NCI-H69 (cell line): ENCODE data around the gene SYT11.
"Not testable (repeated sequence)": the region's sequence is repeated elsewhere in the genome, so short reads cannot be mapped to it uniquely, and the experiment has no call there.

Experiments
- DNase-seq: peaks from one replicate; lab custom pipeline; 2025; lab: John Stamatoyannopoulos, UW

The SYT11 gene

DNA sequence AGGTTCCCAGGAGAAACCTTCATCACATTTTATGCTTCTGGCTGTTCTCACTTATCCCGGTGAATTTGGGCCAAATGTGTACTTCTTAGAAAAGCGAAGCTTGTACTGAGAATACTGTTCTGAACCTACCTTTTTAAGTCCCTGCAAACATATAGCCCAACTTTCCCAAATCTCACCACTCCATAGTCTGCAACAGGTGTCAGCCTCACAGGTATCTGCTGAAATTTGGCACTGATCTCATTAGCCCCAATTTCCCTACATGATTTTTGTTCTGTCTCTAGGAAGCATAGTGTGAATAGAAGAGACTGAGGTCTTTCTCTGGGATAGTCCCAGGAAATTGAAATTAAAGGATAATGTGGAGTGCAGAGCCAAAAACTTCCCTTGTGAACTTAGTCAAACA is 40.3 kb downstream of the SYT11 start:
- DNase-seq, result no peak

DNA sequence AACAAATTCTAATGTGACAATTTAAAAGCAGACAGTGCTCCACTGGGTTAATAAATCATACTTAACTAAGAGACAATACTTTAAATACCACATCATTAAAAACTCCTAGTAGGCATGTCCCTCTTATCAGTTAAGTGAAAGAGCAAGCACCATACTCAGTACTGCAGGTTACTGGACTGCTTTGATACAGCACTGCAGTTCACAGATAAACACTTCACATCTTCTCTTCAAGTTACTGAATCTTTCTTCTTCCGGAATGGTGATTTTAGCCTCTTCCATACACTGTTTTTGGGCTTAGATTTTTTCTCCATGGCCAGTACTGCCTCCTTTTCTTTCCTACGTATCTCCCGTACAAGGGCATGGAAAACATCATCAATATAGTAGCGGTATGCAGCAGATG is 40.8 kb downstream of the SYT11 start:
- no peak for DNase-seq

DNA sequence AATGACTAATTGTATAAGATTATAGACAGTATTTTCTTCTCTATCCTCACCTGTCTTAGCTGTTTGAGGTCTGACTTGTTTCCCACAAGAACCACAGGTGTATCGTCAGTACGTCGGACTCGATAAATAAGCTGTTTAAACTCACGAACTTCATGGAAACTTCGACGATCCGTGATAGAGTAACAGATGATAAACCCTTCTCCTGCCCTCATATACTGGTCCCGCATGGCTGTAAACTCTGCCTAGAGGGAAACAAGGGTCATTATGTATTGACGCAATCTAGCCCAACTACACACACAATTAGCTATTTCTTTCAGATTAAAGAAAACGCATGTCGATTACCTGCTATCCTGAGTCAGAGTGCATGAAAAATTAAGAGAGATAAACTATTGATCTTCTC is 44.9 kb downstream of the SYT11 start:
- no peak for DNase-seq

DNA sequence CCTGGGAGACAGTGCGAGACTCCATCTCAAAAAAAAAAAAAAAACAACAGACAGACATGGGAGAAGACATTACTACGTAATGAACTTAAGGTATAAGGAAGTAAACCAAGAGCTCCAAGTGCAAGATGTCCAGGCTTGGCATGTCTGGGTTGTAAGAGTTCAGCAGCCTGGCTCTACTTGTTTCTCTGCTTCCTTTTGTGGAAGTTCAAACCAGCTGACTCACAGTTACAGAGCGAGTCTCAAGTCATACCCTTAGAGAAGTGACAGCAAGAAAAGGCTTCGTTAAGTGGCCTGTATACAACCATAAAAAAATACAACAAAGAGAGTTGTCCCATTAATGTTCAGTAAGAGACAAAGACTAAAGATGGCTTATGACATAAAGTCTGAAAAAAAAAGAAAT is 50.5 kb downstream of the SYT11 start:
- DNase-seq, result no peak

DNA sequence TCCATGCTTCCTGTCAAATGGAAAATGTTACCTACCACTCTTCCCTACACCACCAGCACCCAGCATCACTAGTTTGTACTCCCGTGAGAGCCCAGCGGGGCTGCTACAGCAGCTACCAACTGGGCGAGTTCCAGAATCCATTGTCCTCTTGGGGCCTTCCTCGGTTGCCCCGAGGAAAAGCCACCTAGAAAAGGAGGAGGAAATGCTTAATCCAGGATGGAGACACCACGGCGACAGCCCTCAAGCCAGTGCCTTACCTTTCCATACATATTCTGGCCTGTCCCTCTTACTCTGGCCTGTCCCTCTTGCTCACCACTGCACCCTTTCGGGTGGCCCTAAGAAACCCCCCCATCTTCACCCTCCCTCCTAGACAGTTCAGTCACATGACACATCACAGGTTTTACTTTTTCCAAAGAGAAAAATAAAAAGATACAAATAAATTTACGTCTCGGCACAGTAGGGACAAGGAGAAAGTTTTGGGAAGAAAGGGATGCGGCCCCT is 51.3 kb downstream of the SYT11 start:
- peak; percentile 61 for DNase-seq

DNA sequence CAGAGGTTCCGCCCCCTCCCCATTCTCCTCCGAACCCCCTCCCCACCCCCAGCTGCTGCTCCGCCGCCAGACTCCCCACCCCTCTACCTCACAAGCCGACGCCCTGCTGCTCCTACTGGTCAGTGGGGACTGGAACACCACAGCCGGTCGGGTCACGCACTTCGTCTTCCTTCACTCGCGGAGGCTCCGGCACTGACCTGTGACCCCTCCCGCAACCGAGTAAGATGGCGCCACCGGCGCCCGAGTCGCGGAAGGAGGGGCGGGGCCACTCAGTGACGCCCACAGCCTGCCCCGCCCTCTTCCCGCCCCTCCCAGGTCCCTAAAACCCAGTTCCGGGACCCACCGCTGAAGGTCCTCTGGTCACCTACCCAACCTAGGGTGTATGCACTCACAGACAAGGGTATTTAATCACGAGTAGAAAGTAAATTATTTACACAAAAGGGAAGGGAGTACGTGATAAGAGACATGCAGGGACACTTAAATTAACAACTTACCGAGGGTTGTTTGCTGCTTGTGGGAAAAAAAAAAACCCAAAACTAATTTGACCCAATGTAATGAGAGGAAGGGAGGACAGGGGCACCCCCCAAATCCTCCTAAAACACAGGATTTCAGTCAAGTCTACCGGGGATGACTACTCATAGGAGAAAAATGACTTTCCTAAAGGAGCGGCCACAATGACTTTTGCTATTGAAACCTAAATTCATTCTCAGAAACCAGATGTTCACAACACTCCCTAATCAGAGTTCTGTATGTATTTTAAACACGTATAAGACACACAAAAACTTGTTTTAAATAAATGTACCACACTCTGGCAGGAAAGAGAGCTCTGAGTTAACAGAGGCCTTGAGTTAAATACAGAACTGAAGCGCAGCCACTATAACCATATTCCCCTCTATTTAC is 52.0 kb downstream of the SYT11 start, which contains the start of gene RIT1:
TSS of gene RIT1 (minus strand) at position 194 of the 900 bp plus-strand sequence. CDS start 588 bp downstream, outside the sequence.
- DNase-seq, result peak; percentile 90

DNA sequence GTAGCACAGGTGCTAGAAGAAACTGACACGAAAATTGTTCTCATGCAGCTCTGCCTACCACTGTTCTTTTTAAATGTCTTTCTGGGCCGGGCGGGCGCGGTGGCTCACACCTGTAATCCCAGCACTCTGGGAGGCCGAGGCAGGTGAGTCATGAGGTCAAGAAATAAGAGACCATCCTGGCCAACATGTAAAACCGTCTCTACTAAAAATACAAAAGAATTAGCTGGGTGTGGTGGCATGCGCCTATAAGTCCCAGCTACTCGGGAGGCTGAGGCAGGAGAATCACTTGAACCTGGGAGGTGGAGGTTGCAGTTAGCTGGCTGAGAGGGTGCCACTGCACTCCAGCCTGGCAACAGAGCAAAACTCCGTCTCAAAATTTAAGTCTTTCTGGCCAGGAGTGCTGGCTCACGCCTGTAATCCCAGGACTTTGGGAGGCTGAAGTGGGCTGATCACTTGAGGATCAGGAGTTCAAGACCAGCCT is 52.7 kb downstream of the SYT11 start:
- peak; percentile 45 for DNase-seq

DNA sequence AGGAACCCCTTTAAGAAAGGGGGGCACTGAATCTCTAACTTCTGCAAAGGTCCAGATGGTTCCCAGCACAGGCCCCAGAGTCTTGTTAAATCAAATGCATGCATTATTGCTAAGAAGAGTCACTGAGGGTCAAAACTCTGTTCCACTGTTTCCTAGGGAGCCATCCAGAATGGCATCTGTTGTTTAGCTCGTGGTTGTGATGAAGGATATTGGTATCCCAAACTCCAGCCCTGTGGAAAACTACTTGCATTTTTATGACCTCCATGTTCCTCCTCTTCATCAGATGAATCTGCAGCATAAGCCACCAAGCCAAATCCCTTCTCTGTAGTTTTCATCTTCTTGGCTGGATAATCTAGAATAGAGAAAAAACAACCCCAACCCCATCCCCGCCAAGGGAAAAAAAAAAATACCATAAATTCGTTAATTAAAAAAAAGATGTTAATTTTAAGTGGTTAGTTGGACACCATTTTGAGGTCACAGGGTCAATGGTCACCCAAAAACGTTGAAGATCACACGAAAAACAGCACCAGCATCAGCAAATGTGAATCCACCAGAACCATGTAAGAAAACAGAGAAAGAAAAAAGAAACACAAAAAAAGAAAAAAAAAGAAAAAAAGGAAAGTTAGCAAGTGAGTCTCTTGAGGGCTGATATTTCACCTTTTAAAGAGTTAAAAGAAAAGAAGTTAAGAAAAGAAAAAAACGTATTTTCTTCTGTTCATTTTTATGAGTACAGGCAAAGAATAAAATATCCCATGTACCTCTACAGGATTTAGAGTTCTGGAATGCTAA is 54.8 kb downstream of the SYT11 start:
- no peak for DNase-seq

DNA sequence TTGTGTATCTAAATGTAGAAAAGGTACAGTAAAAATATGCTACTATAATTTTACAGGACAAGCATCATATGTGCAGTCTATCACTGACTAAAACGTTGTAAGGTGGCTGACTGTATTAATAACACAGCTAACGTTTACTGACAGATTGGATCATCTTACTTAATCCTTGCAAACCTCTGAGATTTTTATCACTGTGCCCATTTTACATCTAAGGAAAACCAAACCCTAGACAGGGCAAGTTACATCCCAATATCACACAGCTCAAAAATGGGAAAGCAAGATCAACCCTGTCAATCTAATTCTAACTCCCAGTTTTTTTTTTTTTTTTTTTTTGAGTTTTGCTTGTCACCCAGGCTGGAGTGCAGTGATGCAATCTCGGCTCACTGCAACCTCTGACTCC is 59.3 kb downstream of the SYT11 start:
- no peak for DNase-seq

DNA sequence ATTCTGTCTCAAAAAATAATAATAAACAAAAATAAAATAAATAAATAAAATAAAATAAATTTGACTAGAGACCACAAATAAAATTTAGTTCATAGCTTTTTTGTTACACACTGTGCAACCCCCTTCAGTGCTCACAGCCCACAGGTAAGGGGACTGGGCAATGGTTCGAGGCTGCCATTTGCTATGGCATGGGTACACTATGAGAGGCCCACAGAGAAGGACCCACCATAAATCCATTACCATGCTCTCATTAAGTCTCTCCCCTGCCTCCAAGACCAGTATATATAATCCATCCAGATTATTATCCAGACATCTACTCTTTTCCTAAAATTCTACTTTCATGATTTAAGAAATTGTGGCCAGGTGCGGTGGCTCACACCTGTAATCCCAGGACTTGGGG is 60.4 kb downstream of the SYT11 start:
- no peak for DNase-seq

DNA sequence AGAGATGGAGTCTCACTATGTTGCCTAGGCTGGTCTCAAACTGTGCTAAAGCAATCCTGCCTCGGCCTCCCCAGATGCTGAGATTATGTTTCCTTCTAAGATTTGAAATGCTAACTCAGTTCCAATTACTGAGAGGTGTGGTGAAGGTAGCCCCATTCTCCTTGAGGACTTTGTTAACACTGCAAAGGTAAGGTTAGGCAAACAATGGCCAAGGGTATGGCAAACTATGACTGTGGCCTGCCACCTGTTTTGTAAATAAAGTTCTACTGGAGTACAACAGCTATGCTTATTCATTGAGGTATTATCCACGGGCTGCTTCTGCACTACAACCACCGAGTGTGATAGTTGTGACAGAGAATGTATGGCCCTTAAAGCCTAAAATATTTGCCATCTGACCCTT is 61.4 kb downstream of the SYT11 start:
- no peak for DNase-seq

DNA sequence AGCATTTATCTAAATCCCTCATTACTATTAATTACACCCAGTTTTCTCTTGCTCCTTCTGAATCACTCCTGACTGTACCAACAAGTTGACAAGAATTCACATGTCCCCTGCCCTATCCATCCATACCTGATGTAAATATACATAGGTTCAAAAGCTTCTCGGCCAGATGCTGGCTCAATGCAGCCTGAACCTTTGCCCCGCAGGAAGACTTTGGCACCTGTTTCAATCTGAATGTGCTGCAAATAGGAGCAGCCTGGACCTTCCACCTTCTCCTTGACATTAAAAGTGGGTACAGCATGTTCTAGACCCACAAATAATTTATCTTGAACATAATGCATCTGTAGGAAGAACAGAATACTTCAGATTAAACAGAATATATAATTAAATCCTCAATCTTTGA is 66.1 kb downstream of the SYT11 start:
- DNase-seq, result no peak

DNA sequence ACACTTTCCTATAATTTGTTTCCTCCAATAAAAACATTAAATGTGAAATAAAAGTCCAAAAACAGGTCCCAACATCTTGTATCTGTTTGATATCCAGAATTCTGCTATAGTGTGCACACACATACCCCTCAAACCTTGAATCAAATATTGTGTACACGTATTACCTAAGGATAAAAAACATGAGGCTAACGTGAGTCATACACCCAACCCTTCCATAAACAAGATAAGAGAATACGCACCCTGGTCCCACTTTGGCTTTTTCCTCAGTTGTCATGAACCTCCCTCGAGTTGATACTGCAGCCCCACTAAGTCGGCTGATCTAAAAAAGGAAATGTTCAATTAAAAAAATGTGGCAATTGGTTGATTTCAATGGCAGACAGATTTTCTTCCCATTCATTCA is 69.7 kb downstream of the SYT11 start:
- DNase-seq, result no peak

DNA sequence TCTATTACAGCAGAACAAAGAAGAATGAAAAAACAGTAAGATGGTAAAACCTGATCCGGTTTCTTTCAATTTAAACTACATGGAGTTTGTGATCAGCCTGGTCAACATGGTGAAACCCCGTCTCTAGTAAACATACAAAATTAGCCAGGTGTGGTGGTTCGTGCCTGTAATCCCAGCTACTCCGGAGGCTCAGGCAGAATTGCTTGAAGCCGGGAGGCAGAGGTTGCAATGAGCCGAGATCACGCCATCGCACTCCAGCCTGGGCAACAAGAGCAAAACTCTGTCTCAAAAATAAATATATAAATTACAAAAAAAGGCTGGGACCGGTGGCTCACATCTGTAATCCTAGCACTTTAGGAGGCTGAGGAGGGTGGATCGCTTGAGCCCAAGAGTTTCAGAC is 71.4 kb downstream of the SYT11 start:
- not testable (repeated sequence) for DNase-seq

DNA sequence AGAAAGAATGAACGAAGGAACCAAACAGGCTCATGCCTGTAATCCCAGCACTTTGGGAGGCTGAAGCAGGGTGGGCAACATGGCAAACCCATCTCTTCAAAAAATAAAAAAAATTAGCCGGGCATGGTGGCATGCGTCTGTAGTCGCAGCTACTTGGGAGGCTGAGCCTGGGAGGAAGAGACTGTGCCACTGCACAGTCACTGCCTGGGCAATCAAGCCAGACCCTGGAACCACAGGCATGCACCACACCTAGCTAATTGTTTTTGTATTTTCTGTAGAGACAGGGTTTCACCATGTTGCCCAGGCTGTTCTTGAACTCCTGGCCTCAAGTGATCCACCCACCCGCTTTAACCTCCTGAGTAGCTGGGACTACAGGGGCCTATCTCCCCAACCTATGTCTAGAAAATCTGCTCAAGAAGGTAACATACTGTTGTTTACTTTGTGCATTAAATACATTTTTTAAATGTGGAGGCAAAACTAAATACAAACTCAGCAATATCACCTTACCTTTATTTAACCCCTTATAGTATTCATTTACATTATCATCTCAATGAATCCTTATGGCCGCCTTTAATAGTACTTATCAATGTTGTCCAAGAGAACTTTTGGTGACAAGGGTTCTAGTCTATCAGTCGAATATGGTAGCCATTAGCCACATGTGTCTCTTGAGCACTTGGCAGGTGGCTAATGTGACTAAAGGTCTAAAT is 72.1 kb downstream of the SYT11 start:
- DNase-seq, result no peak

DNA sequence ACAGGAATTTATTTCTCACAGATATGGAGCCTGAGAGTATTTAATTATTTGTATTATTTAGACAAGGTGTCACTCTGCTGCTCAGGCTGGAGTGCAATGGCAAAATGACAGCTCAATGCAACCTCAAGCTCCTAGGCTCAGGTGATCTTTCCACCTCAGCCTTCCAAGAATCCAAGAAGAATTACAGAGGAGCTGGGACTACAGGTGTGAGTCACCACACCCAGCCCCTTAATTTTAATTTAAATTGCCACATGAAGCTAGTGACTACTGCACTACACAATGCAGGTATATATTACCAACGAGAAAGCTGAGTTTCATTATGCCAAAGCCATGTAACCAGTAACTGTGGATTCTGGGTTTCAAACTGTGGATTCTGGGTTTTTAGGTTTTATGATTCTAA is 72.7 kb downstream of the SYT11 start:
- no peak for DNase-seq

DNA sequence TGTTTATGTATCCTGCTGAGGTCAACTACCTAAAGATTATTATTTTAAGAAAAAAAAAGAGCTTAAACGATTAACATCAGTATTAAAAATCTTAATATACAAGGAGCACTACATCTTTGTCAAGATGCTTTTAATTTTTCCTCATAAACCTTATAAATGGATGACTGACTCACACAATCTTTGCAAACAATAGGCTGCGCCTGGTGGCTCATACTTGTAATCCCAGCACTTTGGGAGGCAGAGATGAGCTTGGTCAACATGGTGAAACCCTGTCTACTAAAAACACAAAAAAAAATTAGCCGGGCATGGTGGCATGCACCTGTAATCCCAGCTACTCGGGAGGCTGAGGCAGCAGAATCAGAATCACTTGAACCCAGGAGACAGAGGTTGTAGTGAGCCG is 73.1 kb downstream of the SYT11 start:
- no peak for DNase-seq

DNA sequence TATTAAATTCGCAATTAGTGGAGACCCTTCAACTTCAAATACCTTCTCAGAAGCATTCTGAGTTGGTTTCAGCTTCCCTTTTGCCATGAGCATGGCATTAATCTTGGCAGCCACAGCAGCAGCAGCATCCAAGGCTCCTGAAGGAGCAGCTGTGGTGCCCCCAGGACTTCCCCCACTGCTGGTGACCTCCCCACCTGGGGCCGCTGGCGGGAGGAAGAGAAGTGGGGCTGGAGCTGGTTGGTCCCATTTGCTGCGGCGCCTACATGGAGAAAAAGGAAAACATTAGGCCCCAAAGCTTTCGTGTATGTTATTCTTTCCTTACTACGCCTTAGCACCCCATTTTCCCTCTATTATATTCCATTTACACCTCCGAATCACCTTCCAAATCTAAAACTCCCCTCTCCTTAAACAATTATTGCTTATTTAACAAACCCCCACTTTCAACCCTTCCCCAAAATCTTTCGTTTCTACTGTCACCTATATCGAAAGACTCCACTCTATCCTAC is 74.3 kb downstream of the SYT11 start:
- peak; percentile 34 for DNase-seq

DNA sequence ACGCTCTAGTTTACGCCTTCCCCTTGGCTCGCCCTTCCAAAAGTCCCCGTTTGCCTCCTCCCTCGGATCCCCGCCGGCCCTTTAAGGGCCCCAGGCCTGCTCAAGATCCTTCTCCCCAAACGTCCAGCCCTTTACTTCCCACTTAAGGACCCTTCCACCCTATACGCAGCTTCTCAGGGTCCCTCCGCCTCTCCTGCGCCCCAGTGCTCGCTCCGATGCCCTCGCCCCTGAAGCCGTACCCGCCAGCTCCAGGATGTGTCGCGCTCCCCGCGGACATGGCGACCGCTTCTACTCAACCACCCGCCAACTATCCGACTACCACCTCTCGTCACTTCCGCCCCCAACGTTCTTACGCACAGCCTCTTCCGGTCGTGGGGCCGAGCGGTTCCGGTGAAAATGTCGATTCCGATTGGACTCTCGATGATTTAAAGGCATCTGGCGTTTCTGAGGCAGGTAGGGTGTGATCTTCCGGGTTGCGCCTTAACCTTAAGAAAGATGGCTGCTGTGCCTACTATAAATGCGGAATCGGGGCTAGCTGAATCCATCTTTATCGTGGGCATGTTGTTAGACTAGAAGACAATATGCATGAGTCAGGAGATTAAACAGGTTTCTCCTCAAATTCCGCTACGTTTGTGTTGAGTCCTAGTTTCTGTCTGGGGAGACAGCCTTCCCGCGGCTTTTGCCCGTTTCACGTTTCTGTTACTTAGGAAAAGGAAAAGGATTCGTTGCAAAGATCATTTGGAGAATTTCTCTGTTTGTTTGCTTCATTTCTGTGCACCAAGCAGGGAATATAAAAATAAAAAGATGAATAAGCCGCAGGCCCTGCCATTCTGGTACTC is 74.9 kb downstream of the SYT11 start, which contains the start of gene KHDC4:
TSS of gene KHDC4 (minus strand) at position 317 of the 839 bp plus-strand sequence. CDS start at position 277, 40 bp downstream.
- DNase-seq, result peak; percentile 100
